Measurements from ENCODE around the gene C14orf119.

C14orf119 gene

GRCh38 chr14:23149745-23150144, 54.4 kb downstream of the C14orf119 start:
- DNase-seq (ENCODE audit: low read depth in 3 of 3), result no peak
